OCI-LY7 (cell line): ENCODE results near the gene YLPM1. TPM values are rescaled to one million over a fixed set of nuclear protein-coding genes. Genes with fewer than 3 reads are reported as not detected.
A peak's percentile ranks its signal among the peaks of the same experiment; 100 is the strongest.

Experiments
- BruUV-seq: library from RNA; stranded (reverse); fragments of 400-500 nt; replicated peaks from 2 replicates; lab custom pipeline; 2021; lab: Mats Ljungman, UMichigan
- CTCF ChIA-PET: fragments of 300-600 bp; sonication (Branson Sonifier 250); formaldehyde crosslinking; loops from one replicate; lab custom pipeline; 2022; ENCODE audit warnings: antibody characterized with exemption; ENCODE audit not compliant: unreplicated experiment; lab: Charles Lee
- POLR2A ChIA-PET: fragments of 300-600 bp; sonication (Branson Sonifier 250); formaldehyde crosslinking; loops from one replicate; lab custom pipeline; 2022; ENCODE audit warnings: antibody characterized with exemption; lab: Charles Lee
- DNase-seq: peaks from one replicate; pipeline ENCODE4 v3.0.0-alpha.2; 2015; ENCODE audit warnings: low spot score
- H2AFZ ChIP-seq: fragments of 200-600 bp; sonication (generic), shearing (Covaris generic); 2 replicates; pipeline ENCODE4 v1.6.1; 2014; ENCODE audit warnings: mild to moderate bottlenecking, antibody characterized with exemption, low read length, moderate library complexity
- H3K27ac ChIP-seq: fragments of 200-600 bp; sonication (generic); 2 replicates; pipeline ENCODE4 v1.5.1; 2014; ENCODE audit warnings: mixed run types, low read depth, mild to moderate bottlenecking, moderate library complexity, low read length, inconsistent platforms; ENCODE audit not compliant: poor library complexity, severe bottlenecking
- H3K36me3 ChIP-seq: fragments of 200-600 bp; sonication (generic); 2 replicates; pipeline ENCODE4 v1.6.1; 2014; ENCODE audit warnings: mild to moderate bottlenecking, antibody characterized with exemption, low read length, moderate library complexity, mixed read lengths; ENCODE audit not compliant: insufficient read depth
- H3K4me1 ChIP-seq: fragments of 200-600 bp; sonication (generic); 2 replicates; pipeline ENCODE4 v1.5.1; 2014; ENCODE audit warnings: mild to moderate bottlenecking, low read length; ENCODE audit not compliant: insufficient read depth, poor library complexity, severe bottlenecking
- H3K4me2 ChIP-seq: fragments of 200-600 bp; sonication (generic); 2 replicates; pipeline ENCODE4 v1.6.1; 2014; ENCODE audit warnings: mild to moderate bottlenecking, low read length
- H3K4me3 ChIP-seq: fragments of 200-600 bp; sonication (generic); 2 replicates; pipeline ENCODE4 v1.5.1; 2014; ENCODE audit warnings: mild to moderate bottlenecking, low read depth, low read length; ENCODE audit not compliant: poor library complexity, severe bottlenecking
- H3K79me2 ChIP-seq: fragments of 200-600 bp; sonication (generic); 2 replicates; pipeline ENCODE4 v1.6.1; 2016; ENCODE audit warnings: low read depth, mild to moderate bottlenecking, low read length, moderate library complexity, mixed read lengths; ENCODE audit not compliant: insufficient read depth
- H3K9me2 ChIP-seq: fragments of 200-600 bp; sonication (generic); 2 replicates; pipeline ENCODE4 v1.6.1; 2016; ENCODE audit warnings: mild to moderate bottlenecking, low read length, mixed read lengths; ENCODE audit not compliant: insufficient read depth
- H3K9me3 ChIP-seq: fragments of 200-600 bp; sonication (generic); 2 replicates; pipeline ENCODE4 v1.6.1; 2014; ENCODE audit warnings: mild to moderate bottlenecking, mixed run types, low read length, mixed read lengths
- H4K20me1 ChIP-seq: fragments of 200-600 bp; sonication (generic); 2 replicates; pipeline ENCODE4 v1.6.1; 2014; ENCODE audit warnings: mild to moderate bottlenecking, antibody characterized with exemption, low read length, moderate library complexity, mixed read lengths; ENCODE audit not compliant: insufficient read depth
- EZH2phosphoT487 ChIP-seq: fragments of 200-600 bp; sonication (generic); IDR thresholded peaks from 2 replicates; pipeline ENCODE4 v1.6.1; 2018; ENCODE audit warnings: low read depth, borderline replicate concordance, mild to moderate bottlenecking, mixed run types, antibody characterized with exemption, low read length, moderate library complexity, mixed read lengths
- intact Hi-C: fragments of 100-400 bp; cut with micrococcal nuclease; formaldehyde crosslinking; loops from one replicate; pipeline ENCODE4 v1.10.0; 2022; ENCODE audit not compliant: unreplicated experiment
- total RNA-seq, 2 experiments: library from RNA; depleted of rRNA in 1 of 2; stranded (reverse); fragments of >200 nt in 1 of 2; shearing (Covaris generic) in 1 of 2; gene quantifications; 2 replicates each; pipeline ENCODE4 v1.2.3, GENCODE V29; 2014 to 2022
- TF ChIP-seq, protein P1 (sequence below): fragments of 200-600 bp; sonication (generic); conservative IDR thresholded peaks from 2 replicates; pipeline ENCODE4 v1.5.1; 2014; ENCODE audit warnings: mild to moderate bottlenecking, antibody characterized with exemption, low read length, moderate library complexity, mixed read lengths

The YLPM1 gene
- total RNA-seq, 2 experiments from 2014 or later, result 45.2 to 101 TPM

DNA sequence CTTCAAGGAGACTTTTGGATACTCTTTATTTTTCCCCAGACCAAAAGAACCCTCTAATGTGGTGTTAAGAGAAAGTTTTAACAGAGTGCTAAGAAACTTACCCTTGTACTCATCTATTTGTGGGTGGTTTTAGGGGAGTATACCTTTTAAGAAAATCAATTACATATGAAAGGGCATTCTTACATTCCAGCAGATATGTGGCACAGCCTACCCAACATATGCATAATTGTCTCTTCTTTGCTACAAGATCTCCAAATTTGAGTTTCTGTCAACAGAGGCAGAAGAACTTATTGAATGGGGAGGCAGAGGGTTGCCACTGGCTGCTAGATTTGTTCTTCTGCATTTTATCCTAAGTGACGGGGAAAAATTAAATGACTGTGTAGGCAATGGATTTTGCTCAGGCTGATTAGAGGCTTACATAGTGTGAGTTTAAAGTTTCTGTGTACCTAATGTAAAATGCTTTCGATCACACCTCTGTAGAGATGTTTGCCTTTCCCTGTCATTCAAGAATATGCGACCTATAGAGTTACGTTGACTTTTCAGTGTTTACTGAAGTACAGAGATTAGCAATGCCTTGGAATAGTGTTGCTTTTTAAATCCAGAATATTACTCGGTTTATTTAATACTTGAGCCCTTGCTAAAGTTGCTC is 58.3 kb downstream of the YLPM1 start:
- Histone ChIP-seq H3K4me3 (no peak overlapping the region), H3K36me3 (peaks cover 89% of the 10 kb centered on the region), H2AFZ (no peak overlapping the region), H4K20me1 (no peaks in the 10 kb centered on the region), H3K27ac (no peak overlapping the region), H3K4me1 (peaks cover 7% of the 10 kb centered on the region), H3K9me2 (no peaks in the 10 kb centered on the region), H3K9me3 (no peaks in the 10 kb centered on the region), H3K79me2 (no peaks in the 10 kb centered on the region), H3K4me2 (no peak overlapping the region)
- DNase-seq, result no peak
- ChIA-PET POLR2A (no interaction called here), CTCF (no interaction called here)
- no peak for TF ChIP-seq EZH2phosphoT487
- TF ChIP-seq, protein P1, sequence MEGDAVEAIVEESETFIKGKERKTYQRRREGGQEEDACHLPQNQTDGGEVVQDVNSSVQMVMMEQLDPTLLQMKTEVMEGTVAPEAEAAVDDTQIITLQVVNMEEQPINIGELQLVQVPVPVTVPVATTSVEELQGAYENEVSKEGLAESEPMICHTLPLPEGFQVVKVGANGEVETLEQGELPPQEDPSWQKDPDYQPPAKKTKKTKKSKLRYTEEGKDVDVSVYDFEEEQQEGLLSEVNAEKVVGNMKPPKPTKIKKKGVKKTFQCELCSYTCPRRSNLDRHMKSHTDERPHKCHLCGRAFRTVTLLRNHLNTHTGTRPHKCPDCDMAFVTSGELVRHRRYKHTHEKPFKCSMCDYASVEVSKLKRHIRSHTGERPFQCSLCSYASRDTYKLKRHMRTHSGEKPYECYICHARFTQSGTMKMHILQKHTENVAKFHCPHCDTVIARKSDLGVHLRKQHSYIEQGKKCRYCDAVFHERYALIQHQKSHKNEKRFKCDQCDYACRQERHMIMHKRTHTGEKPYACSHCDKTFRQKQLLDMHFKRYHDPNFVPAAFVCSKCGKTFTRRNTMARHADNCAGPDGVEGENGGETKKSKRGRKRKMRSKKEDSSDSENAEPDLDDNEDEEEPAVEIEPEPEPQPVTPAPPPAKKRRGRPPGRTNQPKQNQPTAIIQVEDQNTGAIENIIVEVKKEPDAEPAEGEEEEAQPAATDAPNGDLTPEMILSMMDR, result no peak
- intact Hi-C loops, result no loop called here
- TSS peak; percentile 20 for BruUV-seq

DNA sequence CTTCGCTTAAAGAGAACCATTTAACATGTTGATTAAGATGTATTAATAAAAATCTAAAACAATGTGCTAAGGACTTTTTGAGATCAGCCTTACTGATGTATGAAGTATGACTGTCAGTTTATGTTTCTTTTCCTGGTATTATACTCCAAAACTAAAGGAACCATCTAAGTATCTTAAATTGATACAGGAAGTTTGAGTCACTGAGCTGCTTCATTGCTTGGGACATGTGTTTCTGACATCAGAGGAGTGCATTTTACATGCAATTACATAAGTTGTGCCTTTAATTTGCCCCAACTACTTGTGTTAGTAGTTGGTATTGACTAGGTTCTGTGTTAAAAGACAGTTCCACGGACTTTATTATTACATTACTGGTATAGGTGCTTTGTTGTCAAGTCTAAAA is 61.9 kb downstream of the YLPM1 start:
- Histone ChIP-seq H3K4me2 (0 out of 2 replicates have a peak overlapping the region, but pooled peaks have one; percentile 10), H3K36me3 (peaks cover 91% of the 10 kb centered on the region), H3K9me2 (no peaks in the 10 kb centered on the region), H3K9me3 (no peaks in the 10 kb centered on the region), H3K4me3 (no peak overlapping the region), H3K79me2 (no peaks in the 10 kb centered on the region), H2AFZ (no peak overlapping the region), H3K27ac (no peak overlapping the region), H4K20me1 (no peaks in the 10 kb centered on the region), H3K4me1 (peaks cover 7% of the 10 kb centered on the region)
- POLR2A ChIA-PET, result no interaction called here
- CTCF ChIA-PET, result no interaction called here
- no TSS peak for BruUV-seq
- intact Hi-C loops, result no loop called here
- TF ChIP-seq EZH2phosphoT487, result no peak
- TF ChIP-seq, protein P1, result no peak
- DNase-seq, result peak; percentile 21

DNA sequence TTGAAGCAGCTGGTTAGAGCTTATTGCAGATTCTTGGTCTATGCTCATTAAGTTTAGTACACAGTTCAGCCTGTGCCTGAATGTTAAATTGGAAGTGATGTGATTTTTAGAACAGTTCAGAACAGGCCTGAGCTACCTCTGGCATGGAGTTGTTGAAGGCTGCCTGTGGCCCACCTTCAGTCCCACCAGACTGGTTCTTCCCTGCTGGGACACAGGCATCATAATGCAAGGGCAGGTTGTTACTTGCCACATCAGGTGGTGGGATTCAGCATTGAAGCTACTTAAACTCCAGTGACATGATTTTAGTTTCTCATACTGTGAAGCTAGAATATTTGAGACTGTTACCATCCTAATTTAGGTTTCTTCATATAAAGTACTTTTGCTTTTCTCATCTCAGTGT is 63.5 kb downstream of the YLPM1 start:
- H2AFZ ChIP-seq, result no peak overlapping the region
- peaks cover 91% of the 10 kb centered on the region for H3K36me3 ChIP-seq
- H3K27ac ChIP-seq, result no peak overlapping the region
- H3K9me3 ChIP-seq, result no peaks in the 10 kb centered on the region
- H3K4me2 ChIP-seq, result no peak overlapping the region
- no peak for DNase-seq
- intact Hi-C loops, result no loop called here
- H4K20me1 ChIP-seq, result no peaks in the 10 kb centered on the region
- H3K4me1 ChIP-seq, result peaks cover 7% of the 10 kb centered on the region
- CTCF ChIA-PET, result no interaction called here
- BruUV-seq, result no TSS peak
- no peak overlapping the region for H3K4me3 ChIP-seq
- no peaks in the 10 kb centered on the region for H3K79me2 ChIP-seq
- no peak for TF ChIP-seq EZH2phosphoT487
- TF ChIP-seq, protein P1, result no peak
- POLR2A ChIA-PET, result no interaction called here
- no peaks in the 10 kb centered on the region for H3K9me2 ChIP-seq
